ENCODE data around the gene PTK6.

Gene PTK6

DNA sequence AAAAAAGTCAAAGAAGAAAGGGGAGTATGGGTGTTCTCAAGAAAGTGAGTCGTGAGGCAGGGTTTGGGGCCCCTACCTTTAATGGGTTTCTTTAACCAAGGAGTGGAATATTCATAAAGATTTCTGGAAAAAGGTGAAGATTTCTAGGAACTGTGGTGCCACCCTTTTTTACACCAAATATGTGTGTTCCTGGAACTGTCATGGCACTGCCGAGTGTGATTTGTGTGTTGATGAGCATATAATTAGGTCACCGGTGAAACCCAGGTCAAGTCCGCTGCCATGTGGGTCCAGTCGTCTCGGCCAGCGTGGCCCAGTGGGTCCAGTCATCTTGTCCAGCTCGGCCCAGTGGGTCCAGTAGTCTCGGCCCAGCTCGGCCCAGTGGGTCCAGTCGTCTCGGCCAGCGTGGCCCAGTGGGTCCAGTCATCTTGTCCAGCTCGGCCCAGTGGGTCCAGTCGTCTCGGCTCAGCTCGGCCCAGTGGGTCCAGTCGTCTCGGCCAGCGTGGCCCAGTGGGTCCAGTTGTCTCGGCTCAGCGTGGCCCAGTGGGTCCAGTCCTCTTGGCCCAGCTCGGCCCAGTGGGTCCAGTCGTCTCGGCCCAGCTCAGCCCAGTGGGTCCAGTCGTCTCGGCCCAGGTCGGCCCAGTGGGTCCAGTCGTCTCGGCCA lies 30.0 kb downstream of the PTK6 start:
- no peak for DNase-seq (ENCODE audit: low read depth)

DNA sequence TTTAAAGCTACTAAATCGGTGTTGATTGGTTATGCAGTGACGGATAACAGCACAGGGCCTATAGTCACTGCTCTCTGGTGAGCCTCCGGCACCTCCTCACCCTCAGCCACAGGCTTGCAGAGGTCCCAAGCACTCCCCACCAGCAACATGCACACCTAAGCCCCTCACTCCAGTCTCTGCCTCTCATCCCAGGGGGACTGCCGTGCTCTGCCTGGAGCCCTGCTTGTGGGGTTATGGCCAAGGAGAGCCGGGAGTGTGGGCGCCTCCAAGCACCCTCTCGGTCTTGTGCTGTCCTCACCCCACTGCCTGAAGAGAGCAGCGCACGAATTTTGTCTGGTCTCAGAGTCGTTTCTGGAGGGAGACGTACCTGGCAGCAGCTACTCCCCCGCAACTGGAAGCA lies 31.5 kb downstream of the PTK6 start:
- DNase-seq (ENCODE audit: low read depth): no peak

DNA sequence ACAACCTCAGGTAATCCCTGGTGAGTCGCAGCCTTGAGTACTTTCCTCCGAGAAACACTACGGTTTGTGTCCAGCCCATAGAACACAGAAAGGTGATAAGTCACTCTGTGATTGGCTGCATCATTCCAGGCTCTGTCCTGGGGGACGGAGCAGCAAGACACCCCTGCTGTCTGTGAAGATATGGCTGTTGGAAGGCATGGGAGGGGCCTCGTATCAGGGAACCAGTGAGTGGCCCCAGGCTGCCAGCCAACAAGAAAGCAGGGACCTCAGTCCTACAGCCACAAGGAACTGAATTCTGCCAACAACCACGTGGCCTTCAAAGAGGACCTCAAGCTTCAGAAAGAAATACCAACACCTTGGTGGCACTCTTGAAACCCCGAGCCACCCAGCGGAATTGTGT lies 31.9 kb downstream of the PTK6 start:
- no peak for DNase-seq (ENCODE audit: low read depth)

DNA sequence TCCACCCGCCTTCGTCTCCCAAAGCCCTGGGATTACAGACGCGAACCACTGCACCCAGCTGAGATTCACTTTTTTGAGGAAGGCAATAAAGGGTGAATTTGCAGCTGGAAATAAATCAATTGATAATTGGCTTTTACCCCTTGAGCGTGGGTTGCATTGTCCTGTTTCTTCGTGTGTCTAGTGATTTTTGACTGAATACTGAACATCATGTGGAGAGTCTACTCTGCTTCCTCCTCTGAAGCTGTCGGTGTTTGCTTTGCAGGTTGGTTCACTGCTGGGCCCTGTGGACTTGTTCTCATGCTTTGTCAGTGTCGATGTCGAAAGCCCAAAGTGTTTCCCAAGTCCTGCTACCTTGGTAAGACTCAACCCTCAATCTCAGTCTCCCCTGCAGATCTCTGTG lies 32.5 kb downstream of the PTK6 start:
- no peak for DNase-seq (ENCODE audit: low read depth)

DNA sequence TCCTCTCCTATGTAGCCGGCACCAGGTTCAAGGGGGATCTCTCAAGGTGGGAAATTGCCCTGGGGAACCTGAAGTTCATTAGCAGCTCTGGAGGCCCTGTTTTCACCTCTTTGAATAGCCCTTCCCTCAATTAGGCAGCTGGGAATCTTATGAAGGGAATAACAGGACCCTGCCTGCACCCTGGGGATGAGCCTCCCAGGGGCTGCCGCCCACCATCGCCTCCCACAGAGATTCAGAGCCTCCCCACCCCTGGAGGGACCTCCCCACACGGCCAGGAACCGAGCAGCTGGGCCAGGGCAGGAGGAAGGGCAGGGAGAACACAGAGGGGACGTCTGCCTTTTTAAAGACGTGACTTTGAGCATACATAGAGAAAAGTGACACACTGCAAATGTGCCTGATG lies 33.7 kb downstream of the PTK6 start:
- no peak for DNase-seq (ENCODE audit: low read depth)

DNA sequence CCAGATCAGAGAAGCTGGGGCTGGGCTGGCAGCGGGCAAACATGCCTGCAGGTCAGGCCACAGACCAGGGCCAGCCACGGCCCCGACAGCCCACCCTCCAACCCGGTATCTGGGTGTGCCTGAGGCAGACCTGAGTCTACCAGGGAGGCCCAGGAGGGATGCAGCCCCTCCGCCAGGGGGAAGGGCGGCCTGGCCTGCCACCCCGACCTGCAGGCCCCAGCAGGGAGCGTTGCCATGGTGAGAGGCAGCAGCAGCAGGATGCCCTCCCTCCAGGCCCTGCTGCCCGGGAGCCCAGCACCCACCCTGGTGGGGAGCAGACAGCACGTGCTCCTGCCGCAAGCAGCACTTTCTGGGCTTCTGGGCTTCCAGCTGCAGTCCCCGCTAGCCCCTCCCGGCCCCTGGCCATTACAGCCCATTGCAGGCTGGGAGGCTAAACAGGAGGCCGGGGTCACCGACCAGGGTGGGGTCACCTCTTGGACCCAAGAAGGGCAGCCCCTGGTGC lies 34.5 kb downstream of the PTK6 start:
- DNase-seq (ENCODE audit: low read depth): no peak

DNA sequence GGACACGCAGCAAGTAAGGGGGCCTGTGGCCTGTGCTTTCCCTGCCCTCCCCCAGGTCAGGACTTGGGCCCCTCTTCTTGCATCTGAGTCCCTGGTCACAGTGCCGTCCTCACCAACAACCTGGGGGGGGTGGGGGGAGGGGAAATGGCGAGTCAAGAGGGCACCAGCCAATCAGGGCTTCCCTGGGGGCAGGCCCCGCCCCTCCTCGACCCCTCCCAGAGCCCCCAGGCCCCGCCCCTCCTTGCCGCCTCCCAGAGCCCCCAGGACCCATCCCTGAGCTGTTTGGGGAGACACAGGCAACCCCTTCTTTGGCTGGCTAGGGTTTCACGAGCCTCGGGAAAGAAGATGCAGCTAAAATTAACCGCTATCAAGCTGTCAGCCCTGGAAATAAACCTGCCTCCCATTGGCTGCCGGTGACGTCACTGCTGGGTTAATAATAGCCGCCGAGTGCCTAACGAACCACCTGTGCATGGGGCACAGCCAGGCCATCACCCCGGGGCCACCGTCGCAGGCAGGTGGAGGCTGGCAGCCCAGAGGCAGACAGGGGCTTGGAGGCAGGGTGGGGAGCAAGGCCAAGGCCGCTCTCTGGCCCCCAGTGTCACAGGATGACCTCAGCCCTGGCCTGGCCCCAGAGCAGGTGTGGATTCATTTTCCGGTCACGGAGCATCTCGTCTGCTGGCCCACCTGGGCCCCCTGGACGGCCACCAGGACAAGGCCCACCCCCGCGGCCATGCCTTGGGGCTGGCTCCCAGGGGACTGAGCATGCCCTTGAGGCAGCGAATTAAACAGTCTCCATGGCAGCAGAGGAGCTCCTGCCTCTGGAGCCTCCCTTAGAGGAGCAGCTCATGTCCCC lies 35.1 kb downstream of the PTK6 start:
- DNase-seq (ENCODE audit: low read depth): no peak

DNA sequence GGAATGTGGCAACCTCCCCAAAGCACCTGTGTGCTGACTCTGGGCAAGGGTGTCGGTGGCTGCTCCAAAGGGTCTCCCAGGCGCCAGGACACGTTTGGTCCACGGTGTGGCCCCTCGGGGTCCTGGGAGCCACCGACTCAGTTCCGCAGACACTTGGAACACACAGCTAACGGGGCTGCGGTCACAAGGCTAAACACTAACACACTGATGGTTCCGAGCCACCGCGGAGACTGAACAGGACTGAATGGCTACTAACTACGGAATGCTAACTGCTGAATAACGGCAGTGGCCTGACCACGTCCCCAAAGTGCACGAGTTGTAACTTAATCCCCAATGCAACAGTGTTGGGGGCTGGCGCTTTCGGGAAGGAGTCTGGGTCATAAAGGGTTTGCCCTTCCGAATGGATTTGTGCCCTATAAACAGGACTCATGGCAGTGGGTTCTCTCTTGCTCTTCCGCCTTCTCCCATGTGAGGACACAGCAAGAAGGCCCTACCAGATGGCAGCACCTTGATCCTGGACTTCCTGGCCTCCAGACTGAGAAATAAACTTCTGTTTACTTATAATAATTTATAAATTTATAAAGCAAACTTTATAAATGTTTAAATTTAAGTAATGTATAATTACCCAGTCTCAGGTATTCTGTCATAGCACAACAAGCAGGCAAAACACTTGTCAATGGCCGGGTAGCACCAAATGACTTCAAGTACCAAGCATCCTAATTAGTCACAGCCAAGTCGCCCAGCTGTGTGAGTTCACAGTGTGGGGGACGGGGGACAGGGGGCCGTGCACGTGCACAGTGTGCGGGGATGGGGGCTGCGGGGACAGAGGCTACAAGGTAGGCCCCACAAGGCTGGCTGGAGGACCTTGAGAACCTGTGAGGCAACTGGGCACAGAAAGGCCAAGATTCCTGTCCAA lies 36.0 kb downstream of the PTK6 start:
- DNase-seq (ENCODE audit: low read depth): no peak

DNA sequence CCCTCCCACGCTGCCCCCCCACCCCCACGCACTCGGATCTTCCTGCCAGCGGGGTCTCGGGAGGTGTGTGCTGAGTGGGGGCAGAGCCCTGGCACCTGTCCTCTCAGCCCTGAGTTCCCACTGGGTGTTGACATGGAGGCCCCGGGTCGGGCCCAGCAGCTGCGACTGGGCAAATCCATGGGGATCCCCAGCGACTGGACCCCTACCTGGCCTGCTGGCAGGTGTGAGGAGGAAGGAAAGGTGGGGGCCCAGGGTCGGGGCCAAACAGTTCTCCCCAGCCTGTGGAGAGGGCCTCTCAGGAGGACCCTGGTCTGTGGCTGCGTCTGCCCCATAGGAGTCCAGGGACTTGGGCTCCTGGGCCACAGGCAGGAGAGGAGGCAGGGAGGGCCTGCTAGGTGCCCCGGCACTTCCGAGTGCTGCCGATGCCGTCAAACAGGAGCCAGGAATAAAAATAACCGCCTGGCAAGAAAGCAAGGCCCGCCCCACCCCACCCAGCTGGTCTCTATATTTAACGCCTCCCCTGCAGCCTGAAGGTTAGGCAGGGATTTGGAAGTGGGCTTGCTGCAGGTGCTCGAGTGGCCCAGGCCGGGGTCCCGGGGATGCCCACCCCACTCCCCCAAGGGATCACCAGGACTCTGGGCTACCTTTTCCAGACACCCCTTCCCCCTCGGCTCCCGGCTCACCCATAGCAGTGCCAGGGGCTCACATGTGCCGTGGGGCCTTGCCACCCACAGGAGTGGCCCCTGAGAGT lies 36.9 kb downstream of the PTK6 start:
- no peak for DNase-seq (ENCODE audit: low read depth)

DNA sequence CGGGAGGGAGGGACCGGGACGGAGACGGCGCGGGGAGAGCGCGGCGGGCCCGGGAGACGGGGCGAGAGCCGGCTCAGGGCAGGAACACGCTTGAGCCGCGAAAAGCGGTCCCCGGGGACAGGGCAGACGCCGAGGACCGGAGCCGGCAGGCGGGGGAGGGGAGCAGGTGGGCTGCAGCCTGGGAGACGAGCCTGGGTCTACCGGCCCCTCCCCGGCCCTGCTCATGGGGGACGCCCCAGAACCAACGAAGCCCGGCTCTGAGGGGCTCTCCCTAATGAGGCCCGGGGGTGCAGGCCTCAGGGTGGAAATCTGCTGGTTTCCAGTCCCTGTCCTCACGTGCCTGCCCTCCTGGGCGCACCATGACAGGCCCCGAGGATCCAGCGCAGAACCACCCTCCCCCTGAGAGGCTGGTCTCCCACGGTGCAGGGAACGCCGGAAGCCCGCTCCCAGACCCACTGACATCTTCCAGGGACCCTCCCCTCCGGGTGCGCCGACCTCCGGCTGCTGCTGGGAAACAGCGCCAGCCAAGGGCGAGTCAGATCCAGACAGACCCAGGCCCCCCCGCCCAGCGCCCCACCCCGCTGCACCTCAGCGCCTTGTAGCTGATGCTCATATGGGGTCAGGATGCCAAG lies 37.7 kb downstream of the PTK6 start:
- no peak for DNase-seq (ENCODE audit: low read depth)

DNA sequence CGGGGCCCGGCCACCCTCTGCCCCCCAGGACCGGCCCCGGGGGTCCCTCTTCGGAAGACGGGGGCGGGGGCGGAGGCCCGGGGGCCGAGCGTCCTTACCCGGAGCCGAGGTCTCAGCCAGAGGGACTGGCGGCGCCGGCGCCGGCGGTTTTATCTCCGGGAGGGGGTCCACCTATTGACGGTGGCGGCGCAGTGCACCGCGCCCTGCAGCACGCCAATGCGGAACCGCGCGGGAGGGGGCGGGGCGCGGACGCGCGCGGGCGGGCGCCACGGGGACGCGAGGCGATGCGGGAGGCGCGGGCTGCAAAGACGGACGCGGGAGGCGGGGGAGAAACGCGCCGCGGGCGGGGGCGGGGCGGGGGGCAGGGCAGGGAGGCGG lies 38.2 kb downstream of the PTK6 start, which contains the start of gene EEF1A2:
TSS of gene EEF1A2 (minus strand) at position 124 of the 378 bp plus-strand sequence. CDS start 1,320 bp downstream, outside the sequence.
- no peak for DNase-seq (ENCODE audit: low read depth)

DNA sequence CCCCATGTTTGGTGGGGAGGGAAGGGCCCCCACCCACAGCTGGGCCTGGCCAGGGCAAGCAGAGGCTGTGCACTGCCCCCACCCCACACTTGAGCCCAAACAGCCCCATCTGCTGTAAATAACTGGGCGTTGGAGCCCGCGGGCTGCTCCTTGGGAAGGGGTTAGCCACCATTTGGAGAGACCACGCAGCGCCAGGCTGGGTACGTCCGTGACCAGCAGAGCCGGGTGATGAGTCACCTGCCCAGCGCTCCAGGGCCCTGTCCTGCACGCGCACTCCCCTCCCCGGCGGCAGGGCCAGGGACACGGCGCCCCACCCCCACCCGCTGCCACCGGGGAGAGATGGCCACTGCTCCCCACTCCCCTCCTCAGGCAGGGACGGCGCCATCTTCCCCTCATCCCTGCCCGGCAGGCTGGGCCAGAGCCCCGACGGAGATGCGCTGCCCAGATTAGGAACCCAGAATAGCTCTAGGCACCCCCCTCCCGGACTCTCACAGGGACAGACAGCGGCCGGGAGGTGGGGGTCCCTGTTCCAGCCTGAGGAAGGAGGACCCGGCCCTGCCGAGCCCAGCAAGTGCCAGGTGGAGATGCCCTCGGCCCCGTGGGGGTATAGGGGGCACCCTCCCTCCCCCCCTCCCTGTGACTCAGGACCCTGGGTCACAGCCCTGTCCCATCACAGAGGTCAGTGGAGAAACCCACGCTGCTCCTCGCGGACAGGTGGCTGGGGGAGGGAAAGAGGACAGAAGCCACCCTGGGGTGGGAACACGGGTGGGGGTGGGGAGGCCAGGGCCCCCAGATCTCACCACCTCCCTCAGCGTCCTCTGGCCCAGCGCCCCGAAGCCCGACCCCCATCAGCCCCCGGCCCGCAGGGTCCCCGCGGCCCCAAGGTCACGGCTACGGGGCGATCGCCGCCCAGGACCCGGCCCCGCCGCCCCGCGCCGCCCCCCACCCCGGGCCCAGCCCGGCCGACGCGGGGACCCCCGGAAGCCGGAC lies 38.9 kb downstream of the PTK6 start:
- no peak for DNase-seq (ENCODE audit: low read depth)

DNA sequence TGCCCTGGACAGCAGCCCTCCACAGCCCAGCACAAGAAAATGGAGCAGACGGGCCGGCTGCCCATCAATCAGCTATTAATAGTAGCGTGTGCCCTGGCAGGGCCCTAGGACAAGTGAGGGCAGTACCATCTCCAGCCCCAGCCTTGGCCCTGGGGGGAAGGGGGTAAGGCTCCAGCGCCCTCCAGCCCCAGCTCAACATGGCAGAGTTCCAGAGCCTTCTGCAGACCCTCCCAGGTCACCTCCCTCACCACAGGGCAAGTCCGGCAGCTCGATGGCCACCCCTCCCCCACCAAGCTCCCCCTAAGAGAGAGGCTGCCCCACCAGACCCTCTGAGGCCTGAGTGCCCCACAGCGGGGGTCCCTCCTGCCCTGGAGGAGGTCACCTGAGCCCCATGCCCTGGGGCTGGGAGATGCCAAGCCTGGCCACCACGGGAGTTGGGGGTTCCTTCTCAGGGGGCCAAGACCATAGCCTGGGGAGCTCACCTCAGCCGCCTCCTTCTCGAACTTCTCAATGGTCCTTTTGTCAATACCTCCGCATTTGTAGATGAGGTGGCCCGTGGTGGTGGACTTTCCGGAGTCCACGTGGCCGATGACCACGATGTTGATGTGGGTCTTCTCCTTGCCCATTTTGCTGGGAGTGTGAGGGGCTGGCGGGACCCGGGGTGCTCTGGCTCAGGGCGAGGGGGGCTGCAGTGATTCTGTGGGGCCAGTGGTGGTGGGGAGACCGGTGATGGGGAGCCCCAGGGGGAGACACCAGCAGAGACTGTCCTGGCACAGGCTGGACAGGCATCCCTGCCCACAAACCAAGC lies 39.8 kb downstream of the PTK6 start:
- no peak for DNase-seq (ENCODE audit: low read depth)

DNA sequence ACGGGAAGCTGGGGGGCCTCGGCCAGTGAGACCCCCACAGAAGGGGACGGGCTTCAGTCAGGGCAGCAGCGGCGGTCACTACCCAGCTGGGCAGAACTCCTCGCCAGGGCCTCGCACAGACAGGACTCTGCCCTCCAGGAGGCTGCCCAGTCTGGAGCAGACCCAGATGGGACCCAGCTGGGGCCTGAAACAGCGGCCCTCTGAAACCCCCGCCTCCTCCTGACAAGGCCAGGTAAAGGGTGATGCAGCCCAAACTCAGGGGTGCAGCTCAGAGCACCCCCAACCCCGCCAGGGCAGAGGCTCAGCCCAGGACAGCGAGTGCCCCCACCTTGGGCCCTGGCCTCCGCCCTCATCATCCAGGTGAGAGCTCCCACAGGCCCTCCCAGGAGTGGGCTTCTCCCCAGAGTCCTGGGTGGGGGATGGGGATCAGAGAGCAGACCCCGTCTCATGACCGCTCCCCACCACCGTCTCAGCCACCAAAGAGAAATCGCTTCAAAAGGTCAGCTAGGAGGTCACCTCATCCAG lies 40.5 kb downstream of the PTK6 start:
- no peak for DNase-seq (ENCODE audit: low read depth)

DNA sequence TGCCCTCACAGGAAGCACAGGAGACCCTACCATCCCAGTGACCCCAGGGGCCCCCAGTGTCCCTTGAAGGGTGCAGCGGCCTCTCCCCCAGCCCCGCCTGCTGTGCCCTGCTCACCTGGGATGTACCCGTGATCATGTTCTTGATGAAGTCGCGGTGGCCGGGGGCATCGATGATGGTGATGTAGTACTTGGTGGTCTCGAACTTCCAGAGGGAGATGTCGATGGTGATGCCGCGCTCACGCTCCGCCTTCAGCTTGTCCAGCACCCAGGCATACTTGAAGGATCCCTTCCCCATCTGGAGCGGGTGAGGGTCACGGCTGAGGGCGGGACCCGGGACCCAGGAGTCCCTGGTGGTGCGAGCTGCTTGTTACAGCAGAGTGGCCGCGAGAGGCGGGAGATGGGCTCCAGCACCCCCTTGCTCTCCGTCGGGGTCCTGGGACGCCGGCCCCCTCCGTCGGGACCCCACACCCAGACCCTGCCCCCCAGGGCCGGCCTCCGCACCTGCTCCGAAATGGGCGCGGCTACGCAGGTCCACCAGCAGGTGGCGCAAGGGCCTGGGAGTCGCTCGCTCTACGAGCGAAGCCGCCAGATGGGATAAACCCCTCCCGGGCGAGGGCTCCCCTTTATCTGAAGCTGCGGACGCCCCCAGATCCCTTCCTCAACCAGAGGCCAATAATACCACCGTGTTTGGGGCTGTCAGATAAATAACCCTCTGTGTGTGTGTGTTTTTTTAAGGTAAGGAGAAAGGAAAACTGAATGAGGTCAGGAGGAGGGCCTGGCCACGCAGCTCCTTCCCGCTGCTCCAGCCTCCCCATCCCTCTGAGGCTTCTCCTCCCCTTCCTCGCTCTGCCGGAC lies 41.2 kb downstream of the PTK6 start:
- no peak for DNase-seq (ENCODE audit: low read depth)

DNA sequence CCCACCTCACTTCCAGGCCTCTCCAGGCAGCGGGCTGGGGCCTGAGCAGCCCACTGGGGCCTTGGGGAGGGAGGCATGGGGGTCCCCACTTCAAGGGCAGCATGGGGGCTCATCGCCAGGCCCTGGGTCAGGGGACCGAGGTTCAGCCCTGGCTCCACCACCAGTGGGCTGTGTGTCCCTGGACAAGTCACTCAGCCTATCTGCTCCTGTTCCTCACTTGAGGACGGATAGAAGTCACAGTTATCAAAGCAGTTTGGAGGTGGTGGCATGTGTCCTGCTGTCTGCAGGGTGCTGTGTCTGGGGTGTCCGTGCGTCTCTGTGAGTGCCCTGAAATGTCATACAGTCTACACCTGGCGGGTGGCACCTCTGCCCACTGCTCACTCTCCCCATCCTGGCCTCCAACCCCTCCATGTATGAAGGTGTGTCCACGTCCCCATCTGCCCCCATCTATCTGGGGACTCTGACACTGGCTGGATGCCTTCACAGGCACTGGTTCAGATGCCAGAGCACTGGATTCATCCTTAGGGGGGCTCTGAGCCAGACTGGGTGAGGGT lies 41.9 kb downstream of the PTK6 start:
- DNase-seq (ENCODE audit: low read depth): no peak

DNA sequence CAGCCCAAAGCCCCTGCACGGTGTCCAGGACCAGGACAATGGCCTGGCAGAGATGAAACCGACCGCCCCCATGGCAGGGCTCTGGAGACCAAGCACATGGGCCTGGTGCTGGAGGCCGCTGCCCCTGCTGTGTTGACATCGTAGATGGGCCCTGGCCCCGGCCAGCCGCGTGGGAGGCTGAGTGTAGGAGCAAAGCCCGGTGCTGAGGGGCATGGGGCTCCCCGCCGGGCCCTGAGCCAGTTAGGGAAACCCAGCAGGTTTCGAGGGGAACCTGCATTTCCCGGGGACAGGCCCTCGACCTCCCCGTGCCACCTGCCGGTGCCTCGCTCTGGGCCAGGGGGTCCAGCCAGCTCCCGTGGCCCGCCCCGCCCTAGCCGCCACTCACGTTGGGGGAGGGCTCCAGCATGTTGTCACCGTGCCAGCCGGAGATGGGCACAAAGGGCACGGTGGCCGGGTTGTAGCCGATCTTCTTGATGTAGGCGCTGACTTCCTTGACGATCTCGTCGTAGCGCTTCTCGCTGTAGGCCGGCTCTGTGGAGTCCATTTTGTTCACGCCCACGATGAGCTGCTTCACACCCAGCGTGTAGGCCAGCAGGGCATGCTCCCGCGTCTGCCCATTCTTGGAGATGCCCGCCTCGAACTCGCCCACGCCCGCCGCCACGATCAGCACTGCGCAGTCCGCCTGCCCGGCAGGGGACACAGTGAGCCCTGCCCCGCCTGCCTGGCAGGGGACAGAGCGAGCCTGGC lies 42.6 kb downstream of the PTK6 start:
- DNase-seq (ENCODE audit: low read depth): no peak
